ENCODE data around the gene PRAME. TPM values are rescaled to one million over a fixed set of nuclear protein-coding genes. Genes with fewer than 3 reads are reported as not detected.

Gene PRAME
- total RNA-seq, 5 donors from 2014 or later (not counting 1 experiment from before 2014, with no cell fraction given): 1.7 to 2.7 (median 2.0) TPM; not detected in 2

GRCh38 chr22:22558071-22558971, 744 bp downstream of the PRAME start:
- H3K9me3 ChIP-seq: no peaks in the 10 kb centered on the region
- ChIA-PET CTCF (no interaction called here), POLR2A (no interaction called here)
- Mint-ChIP-seq H3K36me3 (no peaks in the 10 kb centered on the region), H3K27me3 (no peaks in the 10 kb centered on the region), H3K4me3 (no peak overlapping the region), H3K9me3 (no peaks in the 10 kb centered on the region), H3K4me1 (peaks cover 0 to 4% (median 4%) of the 10 kb centered on the region in 3 donors), H3K27ac (no peak overlapping the region)
- H3K27ac ChIP-seq (ENCODE audit: low read length): no peak overlapping the region
- H3K27me3 ChIP-seq (replicated peaks in 1 of 2; ENCODE audit: control insufficient read depth in 2 of 2, extremely low read depth in 1 of 2, insufficient read depth in 2 of 2, low read length in 1 of 2): peaks cover 0 to 9% of the 10 kb centered on the region in 2 experiments
- H3K4me3 ChIP-seq (ENCODE audit: control insufficient read depth in 1 of 2, extremely low read depth in 1 of 2, low read length in 1 of 2): no peak overlapping the region
- DNase-seq (no peak), ATAC-seq (replicated peaks in 1 of 4) (no peak)
- peaks cover 0 to 8% of the 10 kb centered on the region in 2 experiments for H3K4me1 ChIP-seq (ENCODE audit: control insufficient read depth in 1 of 2, extremely low read depth in 1 of 2, insufficient read depth in 2 of 2, low read length in 2 of 2)
- no peaks in the 10 kb centered on the region for H3K36me3 ChIP-seq (ENCODE audit: control insufficient read depth in 2 of 2, extremely low read depth in 1 of 2, insufficient read depth in 1 of 2, low read length in 1 of 2)
- WGBS (ENCODE audit: insufficient coverage): 94% methylated on average over 15 of the region's 25 CpGs

GRCh38 chr22:22556995-22557925, 1.8 kb downstream of the PRAME start:
- Mint-ChIP-seq H3K36me3 (no peaks in the 10 kb centered on the region), H3K27me3 (no peaks in the 10 kb centered on the region), H3K4me1 (peaks cover 0 to 4% (median 4%) of the 10 kb centered on the region in 3 donors), H3K27ac (no peak overlapping the region), H3K4me3 (no peak overlapping the region), H3K9me3 (no peaks in the 10 kb centered on the region)
- Histone ChIP-seq H3K27me3 (replicated peaks in 1 of 2; ENCODE audit: control insufficient read depth in 2 of 2, extremely low read depth in 1 of 2, insufficient read depth in 2 of 2, low read length in 1 of 2) (peaks cover 0 to 9% of the 10 kb centered on the region in 2 experiments), H3K27ac (ENCODE audit: low read length) (no peak overlapping the region), H3K36me3 (ENCODE audit: control insufficient read depth in 2 of 2, extremely low read depth in 1 of 2, insufficient read depth in 1 of 2, low read length in 1 of 2) (no peaks in the 10 kb centered on the region), H3K4me3 (ENCODE audit: control insufficient read depth in 1 of 2, extremely low read depth in 1 of 2, low read length in 1 of 2) (no peak overlapping the region), H3K9me3 (no peaks in the 10 kb centered on the region), H3K4me1 (ENCODE audit: control insufficient read depth in 1 of 2, extremely low read depth in 1 of 2, insufficient read depth in 2 of 2, low read length in 2 of 2) (peaks cover 0 to 8% of the 10 kb centered on the region in 2 experiments)
- DNase-seq (no peak), ATAC-seq (replicated peaks in 1 of 4) (no peak)
- POLR2A ChIA-PET: no interaction called here
- 94% methylated on average over 27 of the region's 38 CpGs for WGBS (ENCODE audit: insufficient coverage)
- CTCF ChIA-PET: no interaction called here

- no peak for DNase-seq
- ChIA-PET POLR2A (no interaction called here), CTCF (no interaction called here)
- H3K36me3 Mint-ChIP-seq: no peaks in the 10 kb centered on the region
- no peaks in the 10 kb centered on the region for H3K27me3 Mint-ChIP-seq
- Histone ChIP-seq H3K4me1 (ENCODE audit: control insufficient read depth in 1 of 2, extremely low read depth in 1 of 2, insufficient read depth in 2 of 2, low read length in 2 of 2) (peaks cover 0 to 8% of the 10 kb centered on the region in 2 experiments), H3K27ac (ENCODE audit: low read length) (no peak overlapping the region), H3K36me3 (ENCODE audit: control insufficient read depth in 2 of 2, extremely low read depth in 1 of 2, insufficient read depth in 1 of 2, low read length in 1 of 2) (no peaks in the 10 kb centered on the region), H3K4me3 (ENCODE audit: control insufficient read depth in 1 of 2, extremely low read depth in 1 of 2, low read length in 1 of 2) (no peak overlapping the region), H3K27me3 (replicated peaks in 1 of 2; ENCODE audit: control insufficient read depth in 2 of 2, extremely low read depth in 1 of 2, insufficient read depth in 2 of 2, low read length in 1 of 2) (peaks cover 0 to 9% of the 10 kb centered on the region in 2 experiments), H3K9me3 (no peaks in the 10 kb centered on the region)
- no peaks in the 10 kb centered on the region for H3K9me3 Mint-ChIP-seq
- no peak overlapping the region for H3K4me3 Mint-ChIP-seq
- ATAC-seq (replicated peaks in 1 of 4): no peak
- 93% methylated on average over 14 of the region's 14 CpGs for WGBS (ENCODE audit: insufficient coverage)
- no peak overlapping the region for H3K27ac Mint-ChIP-seq
- peaks cover 0 to 4% (median 4%) of the 10 kb centered on the region in 3 donors for H3K4me1 Mint-ChIP-seq
Observed at GRCh38 chr22:22556578-22556977, 2.5 kb downstream of the PRAME start.

- WGBS (ENCODE audit: insufficient coverage): 89% methylated on average over 5 of the region's 9 CpGs
Observed at GRCh38 chr22:22555596-22555995, 3.5 kb downstream of the PRAME start.

GRCh38 chr22:22554587-22555284, 4.3 kb downstream of the PRAME start:
- Histone ChIP-seq H3K27me3 (replicated peaks in 1 of 2; ENCODE audit: control insufficient read depth in 2 of 2, extremely low read depth in 1 of 2, insufficient read depth in 2 of 2, low read length in 1 of 2) (peaks cover 0 to 9% of the 10 kb centered on the region in 2 experiments), H3K4me3 (ENCODE audit: control insufficient read depth in 1 of 2, extremely low read depth in 1 of 2, low read length in 1 of 2) (no peak overlapping the region), H3K27ac (ENCODE audit: low read length) (no peak overlapping the region), H3K36me3 (ENCODE audit: control insufficient read depth in 2 of 2, extremely low read depth in 1 of 2, insufficient read depth in 1 of 2, low read length in 1 of 2) (no peaks in the 10 kb centered on the region), H3K4me1 (ENCODE audit: control insufficient read depth in 1 of 2, extremely low read depth in 1 of 2, insufficient read depth in 2 of 2, low read length in 2 of 2) (peaks cover 0 to 8% of the 10 kb centered on the region in 2 experiments), H3K9me3 (no peaks in the 10 kb centered on the region)
- 92% methylated on average over 4 of the region's 4 CpGs for WGBS (ENCODE audit: insufficient coverage)
- H3K9me3 Mint-ChIP-seq: no peaks in the 10 kb centered on the region
- H3K4me1 Mint-ChIP-seq: peaks cover 0 to 4% (median 4%) of the 10 kb centered on the region in 3 donors
- no peak overlapping the region for H3K4me3 Mint-ChIP-seq
- POLR2A ChIA-PET: no interaction called here
- H3K27me3 Mint-ChIP-seq: no peaks in the 10 kb centered on the region
- DNase-seq: no peak
- H3K36me3 Mint-ChIP-seq: no peaks in the 10 kb centered on the region
- H3K27ac Mint-ChIP-seq: no peak overlapping the region
- no peak for ATAC-seq (replicated peaks in 1 of 4)
- CTCF ChIA-PET: no interaction called here

More at GRCh38 chr22:22555596-22555995, 3.5 kb downstream of the PRAME start:
- Histone ChIP-seq H3K27ac (ENCODE audit: low read length) (no peak overlapping the region), H3K4me1 (ENCODE audit: control insufficient read depth in 1 of 2, extremely low read depth in 1 of 2, insufficient read depth in 2 of 2, low read length in 2 of 2) (peaks cover 0 to 8% of the 10 kb centered on the region in 2 experiments), H3K36me3 (ENCODE audit: control insufficient read depth in 2 of 2, extremely low read depth in 1 of 2, insufficient read depth in 1 of 2, low read length in 1 of 2) (no peaks in the 10 kb centered on the region), H3K27me3 (replicated peaks in 1 of 2; ENCODE audit: control insufficient read depth in 2 of 2, extremely low read depth in 1 of 2, insufficient read depth in 2 of 2, low read length in 1 of 2) (peaks cover 0 to 9% of the 10 kb centered on the region in 2 experiments), H3K4me3 (ENCODE audit: control insufficient read depth in 1 of 2, extremely low read depth in 1 of 2, low read length in 1 of 2) (no peak overlapping the region), H3K9me3 (no peaks in the 10 kb centered on the region)
- ChIA-PET CTCF (no interaction called here), POLR2A (no interaction called here)
- Mint-ChIP-seq H3K4me3 (no peak overlapping the region), H3K4me1 (peaks cover 0 to 4% (median 4%) of the 10 kb centered on the region in 3 donors), H3K27ac (no peak overlapping the region), H3K9me3 (no peaks in the 10 kb centered on the region), H3K27me3 (no peaks in the 10 kb centered on the region), H3K36me3 (no peaks in the 10 kb centered on the region)
- DNase-seq: no peak
- no peak for ATAC-seq (replicated peaks in 1 of 4)

Data from T-cell (primary cell).